HG03575 (cell line): ENCODE results near the gene CACNB4.

Experiments used
- ATAC-seq: cut with Tn5 transposase; IDR thresholded peaks from one replicate; pipeline ENCODE4 v1.9.1; 2021; ENCODE audit not compliant: unreplicated experiment, insufficient number of reproducible peaks, low FRiP score; ENCODE audit errors: extremely low read depth

Gene CACNB4

GRCh38 chr2:151991010-151991409, 107.8 kb downstream of the CACNB4 start:
- no peak for ATAC-seq

GRCh38 chr2:151989378-151989777, 109.5 kb downstream of the CACNB4 start:
- ATAC-seq, result no peak

- no peak for ATAC-seq
Observed at GRCh38 chr2:151987484-151987883, 111.4 kb downstream of the CACNB4 start.

GRCh38 chr2:151984424-151985083, 114.3 kb downstream of the CACNB4 start:
- no peak for ATAC-seq

- no peak for ATAC-seq
Observed at GRCh38 chr2:151983221-151983620, 115.6 kb downstream of the CACNB4 start.

- no peak for ATAC-seq
Observed at GRCh38 chr2:151981886-151982285, 117.0 kb downstream of the CACNB4 start.

- no peak for ATAC-seq
Observed at GRCh38 chr2:151979694-151980093, 119.2 kb downstream of the CACNB4 start.

- no peak for ATAC-seq
Observed at GRCh38 chr2:151978709-151979108, 120.1 kb downstream of the CACNB4 start.

GRCh38 chr2:151977631-151978030, 121.2 kb downstream of the CACNB4 start:
- no peak for ATAC-seq

- no peak for ATAC-seq
Observed at GRCh38 chr2:151976945-151977353, 121.9 kb downstream of the CACNB4 start.

- no peak for ATAC-seq
Observed at GRCh38 chr2:151975460-151976414, 123.1 kb downstream of the CACNB4 start.

- no peak for ATAC-seq
Observed at GRCh38 chr2:151974988-151975387, 123.9 kb downstream of the CACNB4 start.

GRCh38 chr2:151973901-151974199, 125.0 kb downstream of the CACNB4 start:
- no peak for ATAC-seq

- ATAC-seq, result no peak
Observed at GRCh38 chr2:151973013-151973900, 125.6 kb downstream of the CACNB4 start.

- ATAC-seq, result no peak
Observed at GRCh38 chr2:151972241-151973012, 126.4 kb downstream of the CACNB4 start.

- ATAC-seq, result no peak
Observed at GRCh38 chr2:151971301-151972051, 127.4 kb downstream of the CACNB4 start.

GRCh38 chr2:151968770-151969470, 129.9 kb downstream of the CACNB4 start:
- no peak for ATAC-seq
